Activated CD8-positive, alpha-beta T cell treated with anti-CD3 and anti-CD28 coated beads, Interleukin-2, amount 10 ng/mL, durations not matched to agents 7 days and 5 days (primary cell): ENCODE measurements around the gene PI4K2B. TPM values are rescaled to one million over a fixed set of nuclear protein-coding genes. Genes with fewer than 3 reads are reported as not detected.

Experiments used
- ATAC-seq: fragments of 150-1000 bp; cut with Tn5 transposase; one replicate; pipeline ENCODE4 v1.10.0; 2021; ENCODE audit warnings: moderate library complexity
- CTCF ChIA-PET: fragments of 350-600 bp; sonication (Branson Sonifier 250); formaldehyde crosslinking; loops from one replicate; lab custom pipeline; 2021; ENCODE audit warnings: antibody characterized with exemption; lab: Charles Lee
- POLR2A ChIA-PET: fragments of 350-600 bp; sonication (Branson Sonifier 250); formaldehyde crosslinking; loops from one replicate; lab custom pipeline; 2021; ENCODE audit warnings: antibody characterized with exemption; lab: Charles Lee
- DNase-seq: peaks from one replicate; pipeline ENCODE4 v3.0.0-alpha.2; 2020
- H3K27ac Mint-ChIP-seq: one replicate; pipeline ENCODE4 v1.8.0; 2021; ENCODE audit warnings: mild to moderate bottlenecking, mixed read lengths
- H3K27me3 Mint-ChIP-seq: one replicate; pipeline ENCODE4 v1.8.0; 2021; ENCODE audit warnings: low read depth, mixed read lengths
- H3K36me3 Mint-ChIP-seq: one replicate; pipeline ENCODE4 v1.8.0; 2021; ENCODE audit warnings: low read depth, mixed read lengths
- H3K4me1 Mint-ChIP-seq: one replicate; pipeline ENCODE4 v1.8.0; 2021; ENCODE audit warnings: low read depth, mixed read lengths
- H3K4me3 Mint-ChIP-seq: one replicate; pipeline ENCODE4 v1.8.0; 2021; ENCODE audit warnings: mild to moderate bottlenecking, mixed read lengths
- H3K9me3 Mint-ChIP-seq: one replicate; pipeline ENCODE4 v1.8.0; 2022; ENCODE audit warnings: mixed read lengths; ENCODE audit not compliant: insufficient read depth
- total RNA-seq, 2 experiments: library from RNA; stranded (reverse); gene quantifications; one replicate each; pipeline ENCODE4 v1.2.3, GENCODE V29; 2021

PI4K2B gene
- total RNA-seq, 2 experiments from 2014 or later, result 42.2 to 46.1 TPM

GRCh38 chr4:25284466-25284865 is 50.6 kb downstream of the PI4K2B start:
- ATAC-seq (no peak), DNase-seq (no peak)
- no peak overlapping the region for H3K27ac Mint-ChIP-seq
- H3K27me3 Mint-ChIP-seq, result peaks cover 17% of the 10 kb centered on the region
- no peaks in the 10 kb centered on the region for H3K9me3 Mint-ChIP-seq
- H3K36me3 Mint-ChIP-seq, result peaks cover 20% of the 10 kb centered on the region
- H3K4me3 Mint-ChIP-seq, result no peak overlapping the region
- CTCF ChIA-PET, result no interaction called here
- POLR2A ChIA-PET, result no interaction called here
- H3K4me1 Mint-ChIP-seq, result no peaks in the 10 kb centered on the region

- ChIA-PET CTCF (interaction anchor here (2.0 kb wide), 1 partner anchor 22 kb away, joined by 9 read pairs; the partner anchor contains the start of gene ZCCHC4), POLR2A (interaction anchor here (1.2 kb wide), 1 partner anchor 22 kb away, joined by 3 read pairs; the partner anchor contains the start of gene ZCCHC4)
- Mint-ChIP-seq H3K27me3 (peaks cover 23% of the 10 kb centered on the region), H3K4me3 (no peak overlapping the region), H3K27ac (no peak overlapping the region), H3K36me3 (peaks cover 5% of the 10 kb centered on the region), H3K9me3 (no peaks in the 10 kb centered on the region), H3K4me1 (no peaks in the 10 kb centered on the region)
- ATAC-seq (no peak), DNase-seq (no peak)
Measured at GRCh38 chr4:25290490-25291067, 56.7 kb downstream of the PI4K2B start.

GRCh38 chr4:25291158-25291733 is 57.4 kb downstream of the PI4K2B start:
- ChIA-PET POLR2A (interaction anchor here (1.2 kb wide), 1 partner anchor 21 kb away, joined by 3 read pairs; the partner anchor contains the start of gene ZCCHC4), CTCF (no interaction called here)
- Mint-ChIP-seq H3K27me3 (peaks cover 18% of the 10 kb centered on the region), H3K9me3 (no peaks in the 10 kb centered on the region), H3K27ac (no peak overlapping the region), H3K36me3 (peaks cover 5% of the 10 kb centered on the region), H3K4me1 (no peaks in the 10 kb centered on the region), H3K4me3 (no peak overlapping the region)
- DNase-seq (no peak), ATAC-seq (no peak)

GRCh38 chr4:25297528-25298242 is 63.9 kb downstream of the PI4K2B start:
- Mint-ChIP-seq H3K36me3 (no peaks in the 10 kb centered on the region), H3K4me3 (no peak overlapping the region), H3K9me3 (no peaks in the 10 kb centered on the region), H3K4me1 (no peaks in the 10 kb centered on the region), H3K27ac (no peak overlapping the region), H3K27me3 (peaks cover 20% of the 10 kb centered on the region)
- ChIA-PET POLR2A (no interaction called here), CTCF (interaction anchor here (2.8 kb wide), 1 partner anchor 15 kb away, joined by 24 read pairs; the partner anchor contains the start of gene ZCCHC4)
- ATAC-seq (no peak), DNase-seq (no peak)

GRCh38 chr4:25299476-25300203 is 65.8 kb downstream of the PI4K2B start:
- H3K4me3 Mint-ChIP-seq, result no peak overlapping the region
- DNase-seq (no peak), ATAC-seq (no peak)
- CTCF ChIA-PET, result interaction anchor here (0.8 to 2.8 kb wide), 2 partner anchors 10 to 13 kb away, joined by 3 to 24 read pairs; partner anchors contain the start of gene ZCCHC4
- H3K27me3 Mint-ChIP-seq, result peaks cover 16% of the 10 kb centered on the region
- H3K9me3 Mint-ChIP-seq, result no peaks in the 10 kb centered on the region
- no peak overlapping the region for H3K27ac Mint-ChIP-seq
- no peaks in the 10 kb centered on the region for H3K4me1 Mint-ChIP-seq
- H3K36me3 Mint-ChIP-seq, result no peaks in the 10 kb centered on the region
- POLR2A ChIA-PET, result no interaction called here

- Mint-ChIP-seq H3K4me1 (no peaks in the 10 kb centered on the region), H3K36me3 (no peaks in the 10 kb centered on the region), H3K27me3 (peaks cover 14% of the 10 kb centered on the region), H3K4me3 (no peak overlapping the region), H3K27ac (no peak overlapping the region), H3K9me3 (no peaks in the 10 kb centered on the region)
- DNase-seq (no peak), ATAC-seq (no peak)
- ChIA-PET POLR2A (no interaction called here), CTCF (interaction anchor here (1.2 kb wide), 1 partner anchor 11 kb away, joined by 4 read pairs; the partner anchor contains the start of gene ZCCHC4)
Measured at GRCh38 chr4:25301471-25301870, 67.6 kb downstream of the PI4K2B start.

- H3K27ac Mint-ChIP-seq, result no peak overlapping the region
Measured at GRCh38 chr4:25302626-25303025, 68.8 kb downstream of the PI4K2B start.

GRCh38 chr4:25303578-25303977 is 69.7 kb downstream of the PI4K2B start:
- Mint-ChIP-seq H3K9me3 (no peaks in the 10 kb centered on the region), H3K36me3 (no peaks in the 10 kb centered on the region), H3K4me3 (no peak overlapping the region), H3K27me3 (peaks cover 12% of the 10 kb centered on the region), H3K4me1 (no peaks in the 10 kb centered on the region), H3K27ac (no peak overlapping the region)
- ATAC-seq (no peak), DNase-seq (no peak)
- CTCF ChIA-PET, result interaction anchor here (1.0 kb wide), 1 partner anchor 9 kb away, joined by 5 read pairs; the partner anchor contains the start of gene ZCCHC4
- POLR2A ChIA-PET, result interaction anchor here (0.6 kb wide), 1 partner anchor 70 kb away, joined by 3 read pairs; the partner anchor contains the start of gene PI4K2B

More at GRCh38 chr4:25302626-25303025, 68.8 kb downstream of the PI4K2B start:
- CTCF ChIA-PET, result interaction anchor here (1.2 kb wide), 1 partner anchor 10 kb away, joined by 4 read pairs; the partner anchor contains the start of gene ZCCHC4
- ATAC-seq, result no peak
- no peak overlapping the region for H3K4me3 Mint-ChIP-seq
- H3K36me3 Mint-ChIP-seq, result no peaks in the 10 kb centered on the region
- H3K9me3 Mint-ChIP-seq, result no peaks in the 10 kb centered on the region
- no peaks in the 10 kb centered on the region for H3K4me1 Mint-ChIP-seq
- no peak for DNase-seq
- H3K27me3 Mint-ChIP-seq, result peaks cover 10% of the 10 kb centered on the region
- POLR2A ChIA-PET, result no interaction called here

GRCh38 chr4:25306518-25307057 is 72.8 kb downstream of the PI4K2B start:
- Mint-ChIP-seq H3K4me3 (no peak overlapping the region), H3K27ac (no peak overlapping the region), H3K27me3 (peaks cover 3% of the 10 kb centered on the region), H3K36me3 (no peaks in the 10 kb centered on the region), H3K9me3 (no peaks in the 10 kb centered on the region), H3K4me1 (peaks cover 2% of the 10 kb centered on the region)
- ChIA-PET POLR2A (no interaction called here), CTCF (no interaction called here)
- DNase-seq, result no peak
- no peak for ATAC-seq

- Mint-ChIP-seq H3K9me3 (no peaks in the 10 kb centered on the region), H3K27me3 (peaks cover 3% of the 10 kb centered on the region), H3K36me3 (no peaks in the 10 kb centered on the region), H3K4me3 (no peak overlapping the region), H3K4me1 (peaks cover 8% of the 10 kb centered on the region), H3K27ac (no peak overlapping the region)
- ChIA-PET CTCF (no interaction called here), POLR2A (no interaction called here)
- DNase-seq, result no peak
- ATAC-seq, result no peak
Measured at GRCh38 chr4:25307596-25307995, 73.8 kb downstream of the PI4K2B start.

- no peaks in the 10 kb centered on the region for H3K9me3 Mint-ChIP-seq
- ChIA-PET POLR2A (no interaction called here), CTCF (no interaction called here)
- DNase-seq (no peak), ATAC-seq (no peak)
- H3K27ac Mint-ChIP-seq, result no peak overlapping the region
- H3K4me3 Mint-ChIP-seq, result no peak overlapping the region
- H3K36me3 Mint-ChIP-seq, result no peaks in the 10 kb centered on the region
- H3K27me3 Mint-ChIP-seq, result peaks cover 3% of the 10 kb centered on the region
- peaks cover 11% of the 10 kb centered on the region for H3K4me1 Mint-ChIP-seq
Measured at GRCh38 chr4:25308306-25308705, 74.5 kb downstream of the PI4K2B start.
